Colonic mucosa (tissue), 4 donors: ENCODE results near the gene F12. TPM values are rescaled to one million over a fixed set of nuclear protein-coding genes. Genes with fewer than 3 reads are reported as not detected.

ENCODE experiments used
- DNase-seq: peaks from one replicate; pipeline ENCODE4 v3.0.0-alpha.2; 2020
- H3K27ac ChIP-seq: fragments of 200-600 bp; one replicate; pipeline ENCODE4 v1.8.0; 2021
- H3K27me3 ChIP-seq: fragments of 200-600 bp; one replicate; pipeline ENCODE4 v1.8.0; 2021
- H3K36me3 ChIP-seq: fragments of 200-600 bp; one replicate; pipeline ENCODE4 v1.8.0; 2021
- H3K4me1 ChIP-seq: fragments of 200-600 bp; one replicate; pipeline ENCODE4 v1.8.0; 2021; ENCODE audit warnings: mild to moderate bottlenecking
- H3K4me3 ChIP-seq: fragments of 200-600 bp; one replicate; pipeline ENCODE4 v1.8.0; 2021
- H3K9ac ChIP-seq, 2 donors: one replicate each; pipeline ENCODE4 v1.7.0; 2013; ENCODE audit warnings: control low read depth in 2 of 2, low read depth in 2 of 2, low read length in 2 of 2
- H3K9me3 ChIP-seq: fragments of 200-600 bp; one replicate; pipeline ENCODE4 v1.8.0; 2021
- CTCF ChIP-seq: fragments of 200-600 bp; IDR thresholded peaks from one replicate; pipeline ENCODE4 v1.8.0; 2022; ENCODE audit warnings: antibody characterized with exemption, mild to moderate bottlenecking
- intact Hi-C: fragments of 100-400 bp; cut with DNase I; formaldehyde crosslinking; loops from one replicate; pipeline ENCODE4 v1.14.1; 2022
- total RNA-seq, 2 donors: library from RNA; stranded (reverse); fragmentation: NEBNext Ultra II Directional in 1 of 2; extraction: Animal tissue kit (Norgen Biotek cat#: 25700) in 1 of 2; gene quantifications; one replicate each; pipeline ENCODE4 v1.2.1, GENCODE V29; 2021
- donor health status: healthy.
- donor health status: DM: no; HTN: no; CAD: no.
- donor health status: DM: no; HTN: no; CAD: no.

The F12 gene
- 10 to 100 TPM; 14.7 to 34.0 TPM for total RNA-seq

GRCh38 chr5:177409043-177409801 is at the start of gene F12:
Gene F12 (minus strand): TSS chr5:177409564. CDS start chr5:177409527, 37 bp downstream.
- H3K4me1 ChIP-seq = peaks cover 8% of the 10 kb centered on the region
- no peak within 1 kb of the TSS for H3K9ac ChIP-seq
- no peaks in the 10 kb centered on the region for H3K27me3 ChIP-seq
- H3K4me3 ChIP-seq = no peak within 1 kb of the TSS
- no peak within 1 kb of the TSS for H3K27ac ChIP-seq
- DNase-seq = no peak
- no peaks in the 10 kb centered on the region for H3K36me3 ChIP-seq
- TF ChIP-seq CTCF = no peak
- H3K9me3 ChIP-seq = no peaks in the 10 kb centered on the region
- intact Hi-C loops = loop anchor here (5.0 kb wide), 1 partner anchor 88 kb away; the partner anchor contains the start of gene PDLIM7

GRCh38 chr5:177458912-177459350 is 49.6 kb upstream of the F12 start:
- Histone ChIP-seq H3K36me3 (no peaks in the 10 kb centered on the region), H3K4me3 (no peak overlapping the region), H3K9ac (no peak overlapping the region), H3K27ac (no peak overlapping the region), H3K27me3 (no peaks in the 10 kb centered on the region), H3K4me1 (peaks cover 3% of the 10 kb centered on the region), H3K9me3 (no peaks in the 10 kb centered on the region)
- no peak for TF ChIP-seq CTCF
- no peak for DNase-seq
- intact Hi-C loops = loop anchor here (5.0 kb wide), 1 partner anchor 43 kb away; no protein-coding TSS in a partner anchor

GRCh38 chr5:177457852-177458681 is 48.7 kb upstream of the F12 start:
- intact Hi-C loops = loop anchor here (5.0 kb wide), 1 partner anchor 44 kb away; no protein-coding TSS in a partner anchor
- no peaks in the 10 kb centered on the region for H3K36me3 ChIP-seq
- H3K27ac ChIP-seq = no peak overlapping the region
- TF ChIP-seq CTCF = no peak
- peaks cover 7% of the 10 kb centered on the region for H3K4me1 ChIP-seq
- no peaks in the 10 kb centered on the region for H3K9me3 ChIP-seq
- H3K27me3 ChIP-seq = no peaks in the 10 kb centered on the region
- peak overlapping the region in 1 of 2 donors; percentile 35 for H3K9ac ChIP-seq
- H3K4me3 ChIP-seq = no peak overlapping the region
- no peak for DNase-seq

- intact Hi-C loops = loop anchor here (5.0 kb wide), 1 partner anchor 45 kb away; no protein-coding TSS in a partner anchor
- Histone ChIP-seq H3K36me3 (no peaks in the 10 kb centered on the region), H3K4me3 (no peak overlapping the region), H3K27ac (no peak overlapping the region), H3K9ac (no peak overlapping the region), H3K27me3 (no peaks in the 10 kb centered on the region), H3K9me3 (no peaks in the 10 kb centered on the region), H3K4me1 (peaks cover 7% of the 10 kb centered on the region)
- peak; percentile 45 for TF ChIP-seq CTCF
- DNase-seq = peak; percentile 76
Measured at GRCh38 chr5:177456976-177457851, 47.9 kb upstream of the F12 start.

- H3K4me1 ChIP-seq = peaks cover 7% of the 10 kb centered on the region
- H3K9me3 ChIP-seq = no peaks in the 10 kb centered on the region
- H3K27me3 ChIP-seq = no peaks in the 10 kb centered on the region
- no peaks in the 10 kb centered on the region for H3K36me3 ChIP-seq
- no peak for TF ChIP-seq CTCF
- no peak for DNase-seq
- intact Hi-C loops = loop anchor here (5.0 kb wide), 1 partner anchor 46 kb away; no protein-coding TSS in a partner anchor
- no peak overlapping the region for H3K4me3 ChIP-seq
- no peak overlapping the region for H3K27ac ChIP-seq
- peak overlapping the region in 1 of 2 donors; percentile 8 for H3K9ac ChIP-seq
Measured at GRCh38 chr5:177456591-177456964, 47.2 kb upstream of the F12 start.
